CD4-positive, alpha-beta T cell treated with Interleukin-6 for 4 hours (primary cell): ENCODE data around the gene NOTUM.

ENCODE experiments used
- DNase-seq: peaks from one replicate; pipeline ENCODE4 v3.0.0-alpha.2; 2020; ENCODE audit warnings: mixed read lengths

The NOTUM gene

DNA sequence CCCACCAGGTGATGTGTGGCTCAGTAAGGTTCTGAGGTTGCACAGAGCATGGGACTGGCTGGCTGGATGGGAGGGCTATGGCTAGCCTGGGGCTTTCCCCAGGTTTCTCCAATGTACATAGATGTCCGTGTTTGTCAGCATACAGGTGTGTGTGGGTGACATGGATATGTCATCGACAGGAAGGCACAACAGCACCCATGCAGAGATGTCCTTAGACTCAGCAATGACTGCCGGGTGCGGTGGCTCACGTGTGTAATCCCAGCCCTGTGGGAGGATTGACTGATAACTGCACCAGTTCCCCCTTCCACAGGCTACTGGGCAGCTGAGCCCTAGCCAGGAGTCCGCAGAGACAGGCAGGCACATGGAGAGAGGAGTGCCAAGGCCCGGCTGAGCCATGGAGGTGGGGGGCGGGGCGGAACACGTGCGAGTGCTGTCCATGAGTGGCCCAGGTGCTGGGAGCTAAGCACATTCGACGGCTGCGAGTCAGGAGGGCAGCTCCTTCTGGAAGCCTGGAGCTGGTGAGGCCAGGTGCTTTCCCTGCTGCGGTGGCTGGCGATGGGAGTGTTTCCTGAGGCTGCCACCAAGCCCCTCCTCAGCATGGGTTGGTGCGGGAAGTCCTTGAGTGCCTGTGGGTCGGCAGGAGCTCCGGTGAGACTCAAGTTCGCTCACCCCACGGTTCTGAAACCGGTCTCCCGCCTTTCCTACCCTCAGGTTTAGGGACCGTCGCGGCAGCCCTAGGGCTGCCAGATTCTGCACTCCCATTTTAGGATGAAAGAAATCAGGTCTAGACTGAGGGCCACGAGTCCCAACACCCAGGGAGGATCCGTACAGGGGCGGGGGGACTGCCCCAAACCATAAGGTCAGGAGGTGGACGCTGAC is 15.6 kb upstream of the NOTUM start:
- DNase-seq, result peak; percentile 33

- no peak for DNase-seq
Measured at GRCh38 chr17:81973432-81973831, 12.4 kb upstream of the NOTUM start.

- no peak for DNase-seq
Measured at GRCh38 chr17:81968850-81969812, 8.1 kb upstream of the NOTUM start.

DNA sequence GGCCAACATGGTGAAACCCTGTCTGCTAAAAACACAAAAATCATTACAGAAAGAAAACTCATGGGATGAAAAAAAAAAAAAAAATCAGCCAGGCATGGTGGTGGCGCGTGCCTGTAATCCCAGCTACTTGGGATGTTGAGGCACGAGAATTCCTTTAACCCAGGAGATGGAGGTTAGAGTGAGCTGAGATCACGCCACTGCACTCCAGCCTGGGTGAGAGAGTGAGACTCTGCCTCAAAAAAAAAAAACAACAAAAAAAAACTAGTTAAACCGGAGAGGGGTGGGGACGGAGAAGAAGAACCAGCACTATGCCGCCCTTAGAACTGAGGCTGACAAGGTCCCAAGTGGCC is 7.4 kb upstream of the NOTUM start:
- no peak for DNase-seq

DNA sequence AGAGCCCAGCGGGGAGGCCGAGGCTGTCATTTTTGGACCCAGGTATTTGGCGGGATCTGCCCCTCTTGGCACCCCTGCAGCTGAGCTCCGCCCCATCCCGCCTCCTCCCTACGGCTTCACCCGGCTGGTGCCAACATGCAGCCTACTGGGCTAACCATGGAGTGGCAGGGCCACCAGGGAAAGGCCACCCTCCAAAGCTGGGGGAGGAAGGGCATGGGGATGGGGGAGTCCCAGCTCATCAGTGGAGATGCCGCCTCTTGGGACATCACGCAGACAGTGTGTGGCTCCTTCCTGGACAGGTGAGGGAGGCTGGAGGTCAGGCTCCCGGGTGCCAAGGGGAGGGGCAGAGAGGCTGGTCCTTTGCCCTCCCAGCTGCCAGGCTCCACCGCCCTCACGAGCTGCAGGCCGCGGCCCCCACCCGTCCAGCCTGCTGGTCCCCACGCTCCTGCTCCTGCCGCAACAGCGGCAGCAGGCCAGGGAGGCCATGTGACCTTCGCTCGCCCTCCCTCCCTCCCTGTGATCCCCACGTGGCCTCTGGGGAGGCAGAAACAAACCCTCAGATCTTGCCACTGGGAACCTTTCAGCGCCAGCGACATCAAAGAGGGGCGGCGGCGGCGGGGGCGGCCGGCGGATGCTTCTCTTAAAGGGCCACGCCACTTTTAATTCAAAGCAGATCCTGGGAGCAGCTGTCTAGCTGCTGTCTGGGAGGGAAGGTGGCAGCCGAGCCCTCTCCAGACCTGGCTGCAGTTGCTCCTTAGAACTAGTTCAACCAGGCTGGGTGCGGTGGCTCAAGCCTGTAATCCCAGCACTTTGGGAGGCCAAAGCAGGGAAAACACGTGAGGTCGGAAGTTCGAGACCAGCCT is 6.8 kb upstream of the NOTUM start:
- peak; percentile 93 for DNase-seq

- DNase-seq, result no peak
Measured at GRCh38 chr17:81967244-81967532, 6.2 kb upstream of the NOTUM start.

GRCh38 chr17:81966343-81967243 is 5.6 kb upstream of the NOTUM start:
- DNase-seq, result no peak

GRCh38 chr17:81964081-81964849 is 3.3 kb upstream of the NOTUM start:
- DNase-seq, result no peak

DNA sequence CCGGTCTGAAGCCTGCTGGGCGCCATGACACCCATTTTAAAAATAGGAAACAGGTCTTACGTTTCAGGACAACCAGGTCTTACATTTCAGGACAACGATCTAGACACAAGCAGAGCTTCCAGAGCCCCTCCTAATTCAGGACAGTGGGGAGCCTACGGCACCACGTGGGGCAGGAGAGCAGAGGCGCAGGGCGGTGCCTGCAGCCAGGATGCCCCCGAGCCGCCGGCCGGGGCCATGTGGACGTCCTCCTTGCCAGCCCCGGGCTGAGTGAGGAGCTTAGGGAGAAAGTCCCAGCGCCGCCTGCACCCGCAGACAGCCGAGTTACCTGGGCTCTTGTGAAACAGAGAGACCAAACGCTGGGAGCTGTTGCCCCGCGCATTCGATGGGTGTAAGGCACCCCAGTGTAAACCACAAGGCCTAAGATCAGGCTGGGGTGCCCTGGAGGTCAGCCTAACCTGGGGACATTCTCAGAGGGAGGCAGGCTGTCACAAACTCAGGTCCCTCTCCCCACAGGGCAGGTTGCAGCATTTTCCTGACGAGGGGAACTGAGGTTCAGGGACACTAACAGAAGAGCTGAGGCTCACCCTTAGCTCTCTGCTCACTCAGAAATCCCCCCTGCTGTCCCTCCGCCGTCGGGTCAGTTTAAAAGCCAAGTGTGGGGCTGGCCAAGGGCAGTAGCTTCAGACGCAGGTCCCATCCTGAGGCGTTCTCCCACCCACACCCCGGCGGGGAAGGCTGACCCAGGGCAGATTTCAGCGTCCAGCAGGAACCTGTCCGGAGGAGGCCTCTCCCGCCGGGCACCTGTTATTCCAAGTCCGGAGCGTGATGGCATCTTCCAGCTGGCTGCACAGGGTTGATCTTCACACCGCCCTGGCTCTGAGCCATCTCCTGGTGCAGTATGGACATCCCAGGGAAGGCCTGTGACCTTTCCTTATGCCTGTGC is 1.8 kb upstream of the NOTUM start:
- no peak for DNase-seq

- no peak for DNase-seq
Measured at GRCh38 chr17:81961521-81962498, 823 bp upstream of the NOTUM start.

DNA sequence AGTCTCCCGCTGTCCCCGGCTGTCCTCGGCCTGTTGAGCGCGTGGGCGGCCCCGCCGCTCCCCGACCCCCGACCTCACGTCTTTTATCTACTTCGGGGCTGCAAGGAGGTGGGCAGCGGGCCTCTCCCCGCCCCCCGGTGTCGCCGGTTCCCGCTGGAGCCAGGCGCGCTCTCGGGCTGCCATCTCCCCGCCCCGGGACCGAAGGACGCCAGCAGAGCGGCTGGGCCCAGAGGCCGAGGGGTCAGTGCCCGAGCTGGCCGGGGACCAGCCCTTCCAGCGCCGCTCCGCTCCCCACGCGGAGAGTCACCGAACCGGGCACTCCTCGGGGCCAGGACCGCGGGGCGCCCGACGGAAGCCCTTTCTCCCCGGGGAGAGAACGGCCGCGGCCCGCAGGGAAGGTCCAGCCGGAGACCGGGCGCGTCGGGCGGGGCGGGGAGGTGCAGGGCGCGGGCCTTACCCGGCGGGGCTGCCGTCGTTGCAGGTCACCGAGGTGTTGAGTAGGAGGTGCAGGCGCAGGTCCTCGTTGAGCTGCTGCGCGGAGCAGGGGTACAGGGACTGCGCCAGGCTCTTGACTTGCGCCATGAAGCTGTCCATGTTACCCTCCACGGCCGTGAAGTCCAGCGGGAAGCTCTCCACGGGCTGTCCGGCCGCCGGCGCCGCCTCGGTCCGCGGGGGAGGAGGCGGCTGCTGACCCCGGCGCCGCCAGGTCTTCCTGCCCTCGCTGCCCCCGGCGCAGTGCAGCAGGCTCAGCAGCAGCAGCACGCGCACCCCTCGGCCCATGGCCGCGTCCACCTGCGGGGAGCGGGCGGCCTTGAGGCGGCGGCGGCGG is 643 bp downstream of the NOTUM start:
- DNase-seq, result no peak

GRCh38 chr17:81959362-81960129 is 1.4 kb downstream of the NOTUM start:
- DNase-seq, result peak; percentile 89

GRCh38 chr17:81958633-81959342 is 2.2 kb downstream of the NOTUM start:
- no peak for DNase-seq

DNA sequence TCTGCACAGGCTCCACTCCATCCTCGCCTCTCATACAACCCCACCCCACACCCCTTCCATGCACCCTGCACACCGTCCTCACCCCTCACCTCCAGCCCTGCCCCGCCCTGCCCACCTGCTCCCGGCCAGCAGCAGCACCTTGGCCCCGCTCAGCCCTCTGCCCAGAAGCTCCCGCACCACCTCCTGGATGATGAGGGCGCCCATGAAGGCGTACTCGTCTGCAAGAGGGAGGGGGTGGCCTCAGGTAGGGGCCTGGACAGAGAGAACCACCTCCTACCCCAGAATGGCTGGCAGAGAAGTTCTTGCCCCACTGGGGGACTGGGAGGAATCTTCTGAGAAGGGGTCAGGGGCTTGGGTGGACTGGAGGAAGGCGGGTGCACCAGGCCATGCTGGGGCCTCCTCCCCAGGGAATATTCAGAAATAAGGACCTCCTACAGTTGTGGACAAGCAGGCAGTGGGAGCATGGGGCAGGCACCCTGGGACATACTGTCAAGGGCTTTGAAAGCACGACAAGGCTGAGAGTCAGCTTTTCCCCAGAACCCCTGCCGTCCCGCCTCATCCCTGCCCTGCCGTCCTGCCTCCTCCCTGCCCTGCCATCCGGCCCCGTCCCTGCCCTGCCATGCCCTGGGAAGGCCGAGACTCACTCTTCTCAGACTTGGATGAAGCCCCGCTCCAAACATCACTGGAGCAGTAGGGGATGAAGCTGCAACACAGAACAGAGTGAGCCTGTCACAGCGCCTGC is 3.1 kb downstream of the NOTUM start:
- DNase-seq, result no peak
